Measurements from ENCODE around the gene CTR9.
"Not testable (repeated sequence)": the region's sequence is repeated elsewhere in the genome, so short reads cannot be mapped to it uniquely, and the experiment has no call there.

Gene CTR9

GRCh38 chr11:10784232-10785145 lies 33.4 kb downstream of the CTR9 start:
- DNase-seq: no peak

- no peak for DNase-seq
These were observed 34.1 kb downstream of the CTR9 start for GRCh38 chr11:10785146-10785474.

- no peak for DNase-seq
These were observed 35.4 kb downstream of the CTR9 start for GRCh38 chr11:10786451-10786850.

- peak; percentile 59 to 76 (median 74) for DNase-seq
These were observed 41.5 kb downstream of the CTR9 start for GRCh38 chr11:10792385-10793068.

- DNase-seq: no peak
These were observed 42.6 kb downstream of the CTR9 start for GRCh38 chr11:10793470-10794255.

GRCh38 chr11:10796191-10796590 lies 45.1 kb downstream of the CTR9 start:
- no peak for DNase-seq

GRCh38 chr11:10797001-10797400 lies 46.0 kb downstream of the CTR9 start:
- DNase-seq: peak in 2 of 5 experiments; percentile 31 to 41

GRCh38 chr11:10797531-10797930 lies 46.5 kb downstream of the CTR9 start:
- DNase-seq: no peak

- peak in 1 of 5 experiments; percentile 35 for DNase-seq
These were observed 47.4 kb downstream of the CTR9 start for GRCh38 chr11:10798330-10798928.

- peak in 1 of 5 experiments; percentile 56 for DNase-seq
These were observed 49.2 kb downstream of the CTR9 start for GRCh38 chr11:10800292-10800691.

GRCh38 chr11:10803676-10804075 lies 52.6 kb downstream of the CTR9 start:
- DNase-seq: no peak

- peak in 1 of 5 experiments; percentile 24 for DNase-seq
These were observed 54.7 kb downstream of the CTR9 start for GRCh38 chr11:10805741-10806140.

- no peak for DNase-seq
These were observed 55.2 kb downstream of the CTR9 start for GRCh38 chr11:10806206-10806605.

- DNase-seq: peak; percentile 22 to 60 (median 33)
These were observed 56.6 kb downstream of the CTR9 start for GRCh38 chr11:10807493-10808234.

- no peak for DNase-seq
These were observed 57.1 kb downstream of the CTR9 start for GRCh38 chr11:10808235-10808552.

- peak; percentile 92 to 99 (median 97) for DNase-seq
These were observed 57.7 kb downstream of the CTR9 start, which contains the start of gene EIF4G2 for GRCh38 chr11:10808553-10809372. Gene EIF4G2, minus strand, starts transcription at chr11:10808926.

GRCh38 chr11:10809373-10810160 lies 58.5 kb downstream of the CTR9 start:
- DNase-seq: peak in 2 of 5 experiments; percentile 21 to 62

GRCh38 chr11:10813945-10814344 lies 62.9 kb downstream of the CTR9 start:
- DNase-seq: no peak

GRCh38 chr11:10818594-10818993 lies 67.5 kb downstream of the CTR9 start:
- DNase-seq: no peak

GRCh38 chr11:10822491-10822890 lies 71.4 kb downstream of the CTR9 start:
- DNase-seq: not testable (repeated sequence)

Measured in T-helper 2 cell (primary cell).